IMR-90 (cell line): ENCODE measurements around the gene ATG2A. TPM values are rescaled to one million over a fixed set of nuclear protein-coding genes. Genes with fewer than 3 reads are reported as not detected.

Experiments used
- ATAC-seq: fragments of 200-7000 bp; cut with Tn5 transposase; 2 replicates; pipeline ENCODE4 v1.9.1; 2020; ENCODE audit warnings: low read depth, mild to moderate bottlenecking, moderate library complexity
- BruUV-seq: library from RNA; stranded (reverse); fragments of 400-500 nt; replicated peaks from 2 replicates; lab custom pipeline; 2021; lab: Mats Ljungman, UMichigan
- CTCF ChIA-PET: fragments of 300-600 bp; formaldehyde crosslinking; extraction: SDS; loops from one replicate; lab custom pipeline; 2021; ENCODE audit warnings: antibody characterized with exemption; lab: Yijun Ruan, JAX
- POLR2A ChIA-PET: fragments of 300-600 bp; sonication (Branson Sonifier 250); formaldehyde crosslinking; loops from one replicate; lab custom pipeline; 2022; ENCODE audit warnings: antibody characterized with exemption; ENCODE audit not compliant: unreplicated experiment; lab: Charles Lee
- DNase-seq: peaks from one replicate; pipeline ENCODE4 v3.0.0; 2013
- H2AFZ ChIP-seq: replicated peaks from 2 replicates; pipeline ENCODE3; 2013; ENCODE audit warnings: low read length, mild to moderate bottlenecking; ENCODE audit not compliant: poor library complexity
- H2AK5ac ChIP-seq: 2 replicates; pipeline ENCODE4 v1.6.1; 2013; ENCODE audit warnings: low read depth, low read length, inconsistent platforms
- H2AK9ac ChIP-seq: replicated peaks from 2 replicates; pipeline ENCODE3; 2013; ENCODE audit warnings: mild to moderate bottlenecking, low read depth, low read length, moderate library complexity; ENCODE audit not compliant: poor library complexity
- H2BK120ac ChIP-seq: 2 replicates; pipeline ENCODE4 v1.6.1; 2013; ENCODE audit warnings: low read depth, low read length, inconsistent platforms
- H2BK15ac ChIP-seq: 3 replicates; pipeline ENCODE4 v1.6.1; 2013; ENCODE audit warnings: low read depth, low read length, inconsistent platforms
- H2BK20ac ChIP-seq: 2 replicates; pipeline ENCODE4 v1.6.1; 2013; ENCODE audit warnings: low read depth, mild to moderate bottlenecking, inconsistent platforms, low read length, moderate library complexity
- H2BK5ac ChIP-seq: 2 replicates; pipeline ENCODE4 v1.6.1; 2013; ENCODE audit warnings: mild to moderate bottlenecking, low read depth, low read length, inconsistent platforms; ENCODE audit not compliant: poor library complexity, severe bottlenecking
- H3K14ac ChIP-seq: replicated peaks from 2 replicates; pipeline ENCODE4 v1.6.1; 2013; ENCODE audit warnings: low read depth, low read length, inconsistent platforms
- H3K18ac ChIP-seq: 2 replicates; pipeline ENCODE4 v1.6.1; 2013; ENCODE audit warnings: low read depth, low read length, control low read depth
- H3K23ac ChIP-seq: 2 replicates; pipeline ENCODE4 v1.6.1; 2013; ENCODE audit warnings: low read depth, low read length, inconsistent platforms
- H3K27ac ChIP-seq: 2 replicates; pipeline ENCODE4 v1.5.1; 2013; ENCODE audit warnings: mild to moderate bottlenecking, control low read depth, low read length; ENCODE audit not compliant: insufficient read depth
- H3K27me3 ChIP-seq: 2 replicates; pipeline ENCODE4 v1.6.1; 2013; ENCODE audit warnings: low read length; ENCODE audit not compliant: control insufficient read depth, insufficient read depth
- H3K36me3 ChIP-seq: 2 replicates; pipeline ENCODE4 v1.6.1; 2013; ENCODE audit warnings: low read length, mixed read lengths; ENCODE audit not compliant: control insufficient read depth, insufficient read depth
- H3K4ac ChIP-seq: 2 replicates; pipeline ENCODE4 v1.6.1; 2013; ENCODE audit warnings: low read depth, low read length, inconsistent platforms
- H3K4me1 ChIP-seq: 2 replicates; pipeline ENCODE4 v1.6.1; 2013; ENCODE audit warnings: low read length, mixed read lengths; ENCODE audit not compliant: control insufficient read depth, insufficient read depth
- H3K4me2 ChIP-seq: 2 replicates; pipeline ENCODE4 v1.6.1; 2013; ENCODE audit warnings: low read depth, mild to moderate bottlenecking, control low read depth, low read length, moderate library complexity
- H3K4me3 ChIP-seq: 2 replicates; pipeline ENCODE4 v1.5.1; 2013; ENCODE audit warnings: low read depth, mild to moderate bottlenecking, control low read depth, low read length, moderate library complexity; ENCODE audit not compliant: insufficient read depth
- H3K56ac ChIP-seq: 2 replicates; pipeline ENCODE4 v1.6.1; 2013; ENCODE audit warnings: low read length, inconsistent platforms; ENCODE audit not compliant: insufficient read depth; ENCODE audit errors: extremely low read depth
- H3K79me1 ChIP-seq, 2 experiments: 2 replicates each; pipeline ENCODE4 v1.6.1; 2013; ENCODE audit warnings: low read length in 2 of 2, inconsistent platforms in 1 of 2, low read depth in 1 of 2
- H3K9ac ChIP-seq: 2 replicates; pipeline ENCODE4 v1.6.1; 2013; ENCODE audit warnings: low read depth, low read length, control low read depth
- H3K9me1 ChIP-seq: 2 replicates; pipeline ENCODE4 v1.6.1; 2013; ENCODE audit warnings: low read length, inconsistent platforms; ENCODE audit not compliant: insufficient read depth
- H3K9me3 ChIP-seq: 2 replicates; pipeline ENCODE4 v1.6.1; 2013; ENCODE audit warnings: low read length; ENCODE audit not compliant: control insufficient read depth, insufficient read depth
- H4K20me1 ChIP-seq: 2 replicates; pipeline ENCODE4 v1.6.1; 2013; ENCODE audit warnings: low read length, inconsistent platforms; ENCODE audit not compliant: insufficient read depth
- H4K5ac ChIP-seq: 2 replicates; pipeline ENCODE4 v1.6.1; 2013; ENCODE audit warnings: mild to moderate bottlenecking, low read depth, low read length, control low read depth
- H4K8ac ChIP-seq, 2 experiments: 2 replicates each; pipeline ENCODE4 v1.6.1; 2013; ENCODE audit warnings: low read depth in 2 of 2, low read length in 2 of 2, control low read depth in 1 of 2, inconsistent platforms in 1 of 2
- H4K91ac ChIP-seq: 2 replicates; pipeline ENCODE4 v1.6.1; 2013; ENCODE audit warnings: low read depth, low read length, inconsistent platforms; ENCODE audit not compliant: insufficient read depth
- BHLHE40 ChIP-seq: fragments of 150-350 bp; IDR thresholded peaks from 2 replicates; pipeline ENCODE4 v1.6.1; 2016; ENCODE audit warnings: mild to moderate bottlenecking, low read depth, low read length
- CEBPB ChIP-seq: IDR thresholded peaks from 2 replicates; pipeline ENCODE4 v1.6.1; 2012; ENCODE audit warnings: low read depth, low read length, improper control_type of control experiment
- CHD1 ChIP-seq: IDR thresholded peaks from 2 replicates; pipeline ENCODE4 v1.6.1; 2012; ENCODE audit warnings: low read depth, low read length, improper control_type of control experiment
- MAFK ChIP-seq: IDR thresholded peaks from 2 replicates; pipeline ENCODE4 v1.6.1; 2012; ENCODE audit warnings: low read depth, low read length, improper control_type of control experiment
- MAZ ChIP-seq: IDR thresholded peaks from 2 replicates; pipeline ENCODE4 v1.6.1; 2012; ENCODE audit warnings: low read depth, mild to moderate bottlenecking, low read length, improper control_type of control experiment, moderate library complexity, borderline replicate concordance
- MXI1 ChIP-seq: IDR thresholded peaks from 2 replicates; pipeline ENCODE4 v1.6.1; 2012; ENCODE audit warnings: low read depth, mild to moderate bottlenecking, low read length, moderate library complexity, borderline replicate concordance
- NFE2L2 ChIP-seq: fragments of 150-350 bp; IDR thresholded peaks from 2 replicates; pipeline ENCODE4 v1.6.1; 2016; ENCODE audit warnings: low read depth, mild to moderate bottlenecking, low read length
- POLR2A ChIP-seq: IDR thresholded peaks from 2 replicates; pipeline ENCODE4 v1.6.1; 2012; ENCODE audit warnings: mild to moderate bottlenecking, low read depth, low read length
- RCOR1 ChIP-seq: IDR thresholded peaks from 2 replicates; pipeline ENCODE4 v1.6.1; 2012; ENCODE audit warnings: mild to moderate bottlenecking, low read length, improper control_type of control experiment; ENCODE audit not compliant: insufficient replicate concordance
- RFX5 ChIP-seq: IDR thresholded peaks from 2 replicates; pipeline ENCODE4 v1.8.0; 2012; ENCODE audit warnings: low read depth, mild to moderate bottlenecking, low read length, moderate library complexity
- SMC3 ChIP-seq: fragments of 150-350 bp; IDR thresholded peaks from 2 replicates; pipeline ENCODE4 v1.6.1; 2016; ENCODE audit warnings: low read depth, mild to moderate bottlenecking, antibody characterized with exemption, low read length, moderate library complexity
- WGBS, 2 experiments: methylation state at CpG; one replicate each; pipeline versions ENCODE4 v1.1.5 to v1.1.7; 2013; ENCODE audit warnings: missing lambda C conversion rate in 2 of 2; ENCODE audit not compliant: insufficient read length in 1 of 2; ENCODE audit errors: extremely low coverage in 2 of 2; 5-methylcytosine and 5-hydroxymethylcytosine counted together
- dilution Hi-C: fragments of 300-500 bp; cut with HindIII; formaldehyde crosslinking; loops from one replicate; pipeline ENCODE4 v1.14.3; 2018; ENCODE audit warnings: low sequenced_read_pairs; ENCODE audit not compliant: unreplicated experiment
- in situ Hi-C: fragments of 300-500 bp; cut with MboI; formaldehyde crosslinking; loops from 3 replicates; pipeline ENCODE4 v1.14.3; 2019; ENCODE audit warnings: low sequenced_read_pairs, inconsistent platforms, mixed read lengths
- intact Hi-C: fragments of 100-400 bp; cut with micrococcal nuclease; formaldehyde crosslinking; loops from 2 replicates; pipeline ENCODE4 v1.10.0; 2022
- polyA plus RNA-seq, 3 experiments: library from polyadenylated mRNA; depleted of rRNA; stranded (reverse); fragments of >200 nt; gene quantifications; 2 replicates each; pipeline ENCODE4 v1.2.3, GENCODE V29; 2012; ENCODE audit warnings: low replicate concordance in 1 of 3
- total RNA-seq: library from RNA; depleted of rRNA; stranded (reverse); fragments of >200 nt; gene quantifications from 2 replicates; pipeline ENCODE4 v1.2.3, GENCODE V29; 2012
- TF ChIP-seq, protein P1 (sequence below): conservative IDR thresholded peaks from 2 replicates; pipeline ENCODE4 v1.5.1; 2012; ENCODE audit warnings: mild to moderate bottlenecking, low read depth, low read length, improper control_type of control experiment
- TF ChIP-seq, protein P2 (sequence below): fragments of 150-350 bp; IDR thresholded peaks from 2 replicates; pipeline ENCODE4 v1.6.1; 2016; ENCODE audit warnings: low read depth, mild to moderate bottlenecking, low read length, moderate library complexity, borderline replicate concordance

ATG2A gene
- total and polyA plus RNA-seq, 2 of the 4 experiments (the other 2 are of a cell fraction): 3.2 to 10.5 TPM

DNA sequence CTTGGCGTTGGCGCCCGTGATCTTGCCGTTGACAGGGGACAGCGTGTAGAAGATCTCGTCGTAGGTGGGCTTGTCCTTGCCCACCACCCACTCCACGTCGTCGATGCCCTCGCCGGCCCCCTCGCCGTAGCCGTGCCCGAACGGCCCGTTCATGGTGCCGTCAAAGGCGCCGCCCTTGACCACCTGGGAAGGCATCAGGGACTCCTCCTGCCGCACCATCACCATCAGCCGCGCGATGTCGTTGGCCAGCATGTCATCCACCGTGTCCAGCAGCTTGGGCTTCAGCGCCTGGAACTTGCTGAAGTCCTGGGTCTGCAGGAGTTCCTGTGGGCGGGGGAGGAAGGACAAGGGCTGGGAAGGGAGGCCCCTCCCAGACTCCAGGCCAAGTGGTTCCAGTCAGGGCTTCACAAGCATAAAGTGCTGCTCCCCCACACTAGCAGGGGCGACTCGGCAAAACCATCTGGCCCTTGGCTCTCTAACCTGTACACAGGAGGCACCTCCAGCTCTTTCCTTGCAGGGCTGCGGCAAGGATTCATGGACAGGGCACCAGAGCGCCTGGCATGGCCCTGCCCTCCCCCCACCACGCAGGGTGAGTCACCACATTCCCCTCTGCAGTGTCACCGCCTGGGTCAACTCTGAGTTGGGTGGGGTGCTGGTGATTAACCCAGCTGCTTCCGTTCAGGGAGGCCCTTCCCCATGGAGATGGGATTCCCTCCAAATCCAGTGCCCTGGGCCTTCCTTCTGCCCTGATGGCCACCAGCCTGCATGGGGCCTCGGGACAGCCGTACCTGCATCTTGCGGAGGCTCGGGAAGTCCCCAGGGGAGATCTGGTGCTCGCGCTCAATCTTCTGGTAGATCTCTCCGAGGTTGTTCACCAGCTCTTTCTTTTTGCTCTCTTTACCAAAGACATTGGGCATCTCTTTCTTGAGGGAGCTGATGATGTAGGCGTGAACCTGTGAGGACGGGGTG lies 62.2 kb downstream of the ATG2A start:
- BruUV-seq: no TSS peak
- H3K18ac ChIP-seq: peak overlapping the region; percentile 67
- ATAC-seq: peak; percentile 81
- H2AK9ac ChIP-seq: peak overlapping the region; percentile 97
- H3K4ac ChIP-seq: peak overlapping the region; percentile 99
- peak overlapping the region; percentile 78 to 96 for H4K8ac ChIP-seq
- peak overlapping the region; percentile 85 for H2BK5ac ChIP-seq
- H3K14ac ChIP-seq: peak overlapping the region; percentile 98
- ChIA-PET POLR2A (no interaction called here), CTCF (interaction anchor here (0.6 to 1.0 kb wide), 3 partner anchors 33 to 39 kb away, joined by 3 to 4 read pairs (median 3); no protein-coding TSS in a partner anchor)
- no peak overlapping the region for H3K4me3 ChIP-seq
- peak overlapping the region; percentile 74 for H3K27ac ChIP-seq
- peak overlapping the region; percentile 93 for H3K23ac ChIP-seq
- peak overlapping the region; percentile 99 for H2BK15ac ChIP-seq
- H3K4me1 ChIP-seq: peaks cover 33% of the 10 kb centered on the region
- in situ Hi-C loops: no loop called here
- peaks cover 25% of the 10 kb centered on the region for H3K9me1 ChIP-seq
- peaks cover 5% of the 10 kb centered on the region; the same call in 1 of the 2 replicates for H4K20me1 ChIP-seq
- dilution Hi-C loops: no loop called here
- H2BK120ac ChIP-seq: peak overlapping the region; percentile 95
- no peak overlapping the region for H3K9ac ChIP-seq
- H3K27me3 ChIP-seq: no peaks in the 10 kb centered on the region
- WGBS, 2 experiments: 79% methylated on average over 24 of the region's 45 CpGs; no CpG with 5 or more reads in 1 of the 2 experiments
- peak overlapping the region; percentile 82 for H2AFZ ChIP-seq
- H3K9me3 ChIP-seq: no peaks in the 10 kb centered on the region
- H2AK5ac ChIP-seq: peak overlapping the region; percentile 100
- peak overlapping the region; percentile 93 for H2BK20ac ChIP-seq
- peak overlapping the region; percentile 97 for H4K91ac ChIP-seq
- peaks cover 49% of the 10 kb centered on the region for H3K36me3 ChIP-seq
- H4K5ac ChIP-seq: peak overlapping the region; percentile 25
- peak overlapping the region; percentile 8 for H3K4me2 ChIP-seq
- intact Hi-C loops: loop anchor here (2.0 kb wide), 1 partner anchor 62 kb away; the partner anchor contains the start of gene ATG2A
- DNase-seq: peak; percentile 91
- peak overlapping the region; percentile 66 for H3K56ac ChIP-seq
- peaks cover 28 to 83% of the 10 kb centered on the region in 2 experiments for H3K79me1 ChIP-seq
- TF ChIP-seq MAFK (no peak), CHD1 (no peak), NFE2L2 (peak; percentile 57), MAZ (peak; percentile 85), RCOR1 (peak; percentile 84), BHLHE40 (peak; percentile 73), SMC3 (0 out of 2 replicates have a peak, but pooled peaks have one; percentile 18), POLR2A (no peak; the same call in 1 of the 2 replicates), CEBPB (no peak), RFX5 (no peak), MXI1 (no peak)
- TF ChIP-seq, protein P1, sequence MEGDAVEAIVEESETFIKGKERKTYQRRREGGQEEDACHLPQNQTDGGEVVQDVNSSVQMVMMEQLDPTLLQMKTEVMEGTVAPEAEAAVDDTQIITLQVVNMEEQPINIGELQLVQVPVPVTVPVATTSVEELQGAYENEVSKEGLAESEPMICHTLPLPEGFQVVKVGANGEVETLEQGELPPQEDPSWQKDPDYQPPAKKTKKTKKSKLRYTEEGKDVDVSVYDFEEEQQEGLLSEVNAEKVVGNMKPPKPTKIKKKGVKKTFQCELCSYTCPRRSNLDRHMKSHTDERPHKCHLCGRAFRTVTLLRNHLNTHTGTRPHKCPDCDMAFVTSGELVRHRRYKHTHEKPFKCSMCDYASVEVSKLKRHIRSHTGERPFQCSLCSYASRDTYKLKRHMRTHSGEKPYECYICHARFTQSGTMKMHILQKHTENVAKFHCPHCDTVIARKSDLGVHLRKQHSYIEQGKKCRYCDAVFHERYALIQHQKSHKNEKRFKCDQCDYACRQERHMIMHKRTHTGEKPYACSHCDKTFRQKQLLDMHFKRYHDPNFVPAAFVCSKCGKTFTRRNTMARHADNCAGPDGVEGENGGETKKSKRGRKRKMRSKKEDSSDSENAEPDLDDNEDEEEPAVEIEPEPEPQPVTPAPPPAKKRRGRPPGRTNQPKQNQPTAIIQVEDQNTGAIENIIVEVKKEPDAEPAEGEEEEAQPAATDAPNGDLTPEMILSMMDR: no peak
- TF ChIP-seq, protein P2, sequence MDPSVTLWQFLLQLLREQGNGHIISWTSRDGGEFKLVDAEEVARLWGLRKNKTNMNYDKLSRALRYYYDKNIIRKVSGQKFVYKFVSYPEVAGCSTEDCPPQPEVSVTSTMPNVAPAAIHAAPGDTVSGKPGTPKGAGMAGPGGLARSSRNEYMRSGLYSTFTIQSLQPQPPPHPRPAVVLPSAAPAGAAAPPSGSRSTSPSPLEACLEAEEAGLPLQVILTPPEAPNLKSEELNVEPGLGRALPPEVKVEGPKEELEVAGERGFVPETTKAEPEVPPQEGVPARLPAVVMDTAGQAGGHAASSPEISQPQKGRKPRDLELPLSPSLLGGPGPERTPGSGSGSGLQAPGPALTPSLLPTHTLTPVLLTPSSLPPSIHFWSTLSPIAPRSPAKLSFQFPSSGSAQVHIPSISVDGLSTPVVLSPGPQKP: no peak
